Nephron progenitor cell (in vitro differentiated cells): ENCODE measurements around the gene ENTPD1.
A peak's percentile ranks its signal among the peaks of the same experiment; 100 is the strongest.

ENCODE experiments used
- DNase-seq: peaks from one replicate; pipeline ENCODE4 v3.0.0; 2021
- H3K27ac Mint-ChIP-seq: 2 replicates; pipeline ENCODE4 v1.8.0; 2021; ENCODE audit warnings: mild to moderate bottlenecking, moderate library complexity, mixed read lengths
- H3K27me3 Mint-ChIP-seq: 2 replicates; pipeline ENCODE4 v1.8.0; 2021; ENCODE audit warnings: mild to moderate bottlenecking, low read depth, mixed read lengths; ENCODE audit not compliant: poor library complexity
- H3K36me3 Mint-ChIP-seq: 2 replicates; pipeline ENCODE4 v1.8.0; 2021; ENCODE audit warnings: low read depth, mixed read lengths
- H3K4me1 Mint-ChIP-seq: 2 replicates; pipeline ENCODE4 v1.8.0; 2021; ENCODE audit warnings: mixed read lengths
- H3K4me3 Mint-ChIP-seq: 2 replicates; pipeline ENCODE4 v1.8.0; 2021; ENCODE audit warnings: mild to moderate bottlenecking, moderate library complexity, mixed read lengths
- H3K9me3 Mint-ChIP-seq: 2 replicates; pipeline ENCODE4 v1.8.0; 2021; ENCODE audit warnings: mild to moderate bottlenecking, moderate library complexity, mixed read lengths
- TF ChIP-seq, protein P1 (sequence below): fragments of 200-600 bp; sonication (generic); IDR thresholded peaks from 2 replicates; pipeline ENCODE4 v1.5.0; 2021; ENCODE audit warnings: antibody characterized with exemption

The ENTPD1 gene, protein sequence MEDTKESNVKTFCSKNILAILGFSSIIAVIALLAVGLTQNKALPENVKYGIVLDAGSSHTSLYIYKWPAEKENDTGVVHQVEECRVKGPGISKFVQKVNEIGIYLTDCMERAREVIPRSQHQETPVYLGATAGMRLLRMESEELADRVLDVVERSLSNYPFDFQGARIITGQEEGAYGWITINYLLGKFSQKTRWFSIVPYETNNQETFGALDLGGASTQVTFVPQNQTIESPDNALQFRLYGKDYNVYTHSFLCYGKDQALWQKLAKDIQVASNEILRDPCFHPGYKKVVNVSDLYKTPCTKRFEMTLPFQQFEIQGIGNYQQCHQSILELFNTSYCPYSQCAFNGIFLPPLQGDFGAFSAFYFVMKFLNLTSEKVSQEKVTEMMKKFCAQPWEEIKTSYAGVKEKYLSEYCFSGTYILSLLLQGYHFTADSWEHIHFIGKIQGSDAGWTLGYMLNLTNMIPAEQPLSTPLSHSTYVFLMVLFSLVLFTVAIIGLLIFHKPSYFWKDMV

DNA sequence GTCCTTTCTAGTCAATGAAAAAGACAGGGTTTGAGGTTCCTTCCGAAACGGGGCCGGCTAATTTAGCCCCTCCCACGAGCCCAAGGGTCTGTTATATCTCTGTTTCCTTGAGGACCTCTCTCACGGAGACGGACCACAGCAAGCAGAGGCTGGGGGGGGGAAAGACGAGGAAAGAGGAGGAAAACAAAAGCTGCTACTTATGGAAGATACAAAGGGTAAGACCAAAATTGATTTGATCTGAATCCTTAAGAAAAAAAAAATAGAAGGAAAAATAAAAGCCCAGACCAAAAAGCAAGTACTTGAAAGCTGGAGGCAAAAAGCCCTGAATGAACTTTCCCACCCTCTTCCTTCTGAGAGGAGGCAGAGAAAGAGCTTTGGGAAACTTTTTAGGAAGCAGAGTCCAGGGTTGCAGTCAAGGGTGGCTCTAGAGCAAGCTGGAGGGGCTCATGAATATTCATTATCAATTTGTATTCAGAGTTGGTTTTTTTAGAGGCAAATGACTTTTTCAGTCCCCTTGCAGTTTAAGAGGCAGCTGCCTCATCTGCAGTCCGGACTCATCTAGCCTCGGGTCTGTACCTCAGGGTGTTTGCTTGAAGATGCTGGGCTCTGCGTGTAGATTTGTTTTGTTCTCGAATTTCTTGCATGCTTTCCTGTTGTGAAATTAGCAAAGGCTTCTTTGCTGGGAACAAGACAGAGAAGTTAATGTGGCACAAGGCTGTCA, at the start of gene ENTPD1:
Gene ENTPD1 (plus strand): TSS at position 123 of the 721 bp plus-strand sequence. CDS start 77 bp downstream, at position 200.
- peak; percentile 11 for DNase-seq
- Mint-ChIP-seq H3K4me1 (peaks cover 29% of the 10 kb centered on the region), H3K9me3 (no peaks in the 10 kb centered on the region), H3K36me3 (no peaks in the 10 kb centered on the region), H3K27ac (peak within 1 kb of the TSS; percentile 5), H3K27me3 (peaks cover 7% of the 10 kb centered on the region), H3K4me3 (peak within 1 kb of the TSS; percentile 83)
- TF ChIP-seq, protein P1, sequence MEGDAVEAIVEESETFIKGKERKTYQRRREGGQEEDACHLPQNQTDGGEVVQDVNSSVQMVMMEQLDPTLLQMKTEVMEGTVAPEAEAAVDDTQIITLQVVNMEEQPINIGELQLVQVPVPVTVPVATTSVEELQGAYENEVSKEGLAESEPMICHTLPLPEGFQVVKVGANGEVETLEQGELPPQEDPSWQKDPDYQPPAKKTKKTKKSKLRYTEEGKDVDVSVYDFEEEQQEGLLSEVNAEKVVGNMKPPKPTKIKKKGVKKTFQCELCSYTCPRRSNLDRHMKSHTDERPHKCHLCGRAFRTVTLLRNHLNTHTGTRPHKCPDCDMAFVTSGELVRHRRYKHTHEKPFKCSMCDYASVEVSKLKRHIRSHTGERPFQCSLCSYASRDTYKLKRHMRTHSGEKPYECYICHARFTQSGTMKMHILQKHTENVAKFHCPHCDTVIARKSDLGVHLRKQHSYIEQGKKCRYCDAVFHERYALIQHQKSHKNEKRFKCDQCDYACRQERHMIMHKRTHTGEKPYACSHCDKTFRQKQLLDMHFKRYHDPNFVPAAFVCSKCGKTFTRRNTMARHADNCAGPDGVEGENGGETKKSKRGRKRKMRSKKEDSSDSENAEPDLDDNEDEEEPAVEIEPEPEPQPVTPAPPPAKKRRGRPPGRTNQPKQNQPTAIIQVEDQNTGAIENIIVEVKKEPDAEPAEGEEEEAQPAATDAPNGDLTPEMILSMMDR: no peak

DNA sequence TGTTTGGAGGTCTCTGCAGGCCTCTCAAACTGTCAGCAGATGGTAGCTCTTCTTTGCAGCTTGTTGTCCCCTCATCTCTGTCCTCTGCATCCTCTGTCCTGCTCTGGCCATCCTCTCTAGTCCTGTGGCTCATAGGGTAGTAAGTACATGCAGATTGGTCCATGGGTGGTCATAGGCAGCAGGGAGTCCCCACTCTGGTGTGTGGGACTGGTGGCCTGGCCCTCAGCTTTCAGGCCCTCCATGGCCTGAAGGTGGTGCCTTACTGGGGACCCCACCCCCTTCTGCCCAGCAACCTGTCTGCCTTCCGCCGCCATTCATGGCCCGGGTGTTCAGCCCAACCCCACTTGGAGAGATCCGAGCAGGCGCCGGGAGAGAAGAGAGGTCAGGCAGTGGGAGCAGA, 49.4 kb upstream of the ENTPD1 start:
- H3K36me3 Mint-ChIP-seq: no peaks in the 10 kb centered on the region
- peaks cover 4% of the 10 kb centered on the region for H3K27me3 Mint-ChIP-seq
- no peaks in the 10 kb centered on the region for H3K9me3 Mint-ChIP-seq
- no peak overlapping the region for H3K27ac Mint-ChIP-seq
- H3K4me1 Mint-ChIP-seq: no peaks in the 10 kb centered on the region
- no peak overlapping the region for H3K4me3 Mint-ChIP-seq
- no peak for DNase-seq
- TF ChIP-seq, protein P1: no peak

DNA sequence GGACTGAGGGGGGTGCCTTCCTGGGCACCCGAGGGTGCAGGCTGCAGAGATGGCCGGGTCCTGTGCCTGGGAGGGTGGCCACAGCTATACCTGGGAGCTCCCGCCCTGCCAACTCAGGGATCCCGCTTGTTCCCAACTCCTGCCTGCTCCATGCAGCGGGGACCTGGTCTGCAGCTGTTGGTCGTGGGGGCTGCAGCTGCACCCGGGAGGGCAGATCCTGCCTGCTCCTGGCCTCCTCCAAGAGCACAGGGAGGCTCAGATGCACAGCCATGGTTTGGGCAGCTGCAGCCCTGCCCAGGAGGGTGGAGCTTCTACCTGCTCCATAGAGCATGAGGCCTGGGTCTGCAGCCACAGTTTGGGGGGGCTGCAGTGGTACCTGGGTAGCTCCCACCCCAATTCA, 49.0 kb upstream of the ENTPD1 start:
- H3K36me3 Mint-ChIP-seq: no peaks in the 10 kb centered on the region
- H3K4me3 Mint-ChIP-seq: no peak overlapping the region
- TF ChIP-seq, protein P1: no peak
- no peaks in the 10 kb centered on the region for H3K9me3 Mint-ChIP-seq
- H3K4me1 Mint-ChIP-seq: no peaks in the 10 kb centered on the region
- peaks cover 4% of the 10 kb centered on the region for H3K27me3 Mint-ChIP-seq
- H3K27ac Mint-ChIP-seq: no peak overlapping the region
- DNase-seq: no peak

DNA sequence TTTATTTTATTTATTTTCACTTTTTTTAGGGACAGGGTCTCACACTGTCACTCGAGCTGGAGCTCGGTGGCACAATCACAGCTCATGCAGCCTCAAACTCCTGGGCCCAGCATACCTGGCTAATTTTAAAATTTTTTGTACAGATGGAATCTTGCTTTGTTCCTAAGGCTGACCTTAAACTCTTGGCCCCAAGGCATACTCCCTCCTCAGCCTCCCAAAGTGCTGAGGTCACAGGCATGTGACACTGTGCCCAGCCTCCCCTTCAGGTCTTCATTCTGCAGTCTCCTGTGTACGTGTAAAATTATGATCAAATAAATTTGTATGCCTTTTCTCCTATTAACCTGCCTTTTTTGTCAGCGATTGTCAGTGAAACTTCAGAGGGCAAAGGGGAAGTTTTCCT, 44.5 kb upstream of the ENTPD1 start:
- Mint-ChIP-seq H3K27ac (no peak overlapping the region), H3K4me3 (no peak overlapping the region), H3K4me1 (no peaks in the 10 kb centered on the region), H3K36me3 (no peaks in the 10 kb centered on the region), H3K9me3 (no peaks in the 10 kb centered on the region), H3K27me3 (peaks cover 7% of the 10 kb centered on the region)
- DNase-seq: no peak
- TF ChIP-seq, protein P1: no peak

DNA sequence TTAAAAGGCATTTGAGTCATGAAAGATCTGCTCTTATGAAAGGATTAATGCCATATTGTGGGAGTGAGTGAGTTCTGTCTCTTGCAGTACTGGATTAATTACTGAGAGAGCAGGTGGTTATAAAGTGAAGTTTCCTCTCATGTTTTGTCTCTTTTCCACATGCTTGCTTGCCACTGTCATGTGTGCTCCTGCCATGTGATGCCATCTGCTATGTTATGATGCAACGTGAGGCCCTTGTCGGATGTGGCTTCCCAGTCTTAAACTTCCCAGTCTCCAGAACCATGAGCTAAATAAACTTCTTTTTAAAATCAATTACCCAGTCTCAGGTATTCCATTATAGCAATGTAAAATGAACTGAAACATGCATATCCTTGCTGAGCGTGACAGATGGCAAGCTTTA, 39.5 kb upstream of the ENTPD1 start:
- no peak overlapping the region for H3K4me3 Mint-ChIP-seq
- H3K27me3 Mint-ChIP-seq: peaks cover 16% of the 10 kb centered on the region
- DNase-seq: no peak
- no peaks in the 10 kb centered on the region for H3K4me1 Mint-ChIP-seq
- TF ChIP-seq, protein P1: no peak
- H3K9me3 Mint-ChIP-seq: no peaks in the 10 kb centered on the region
- no peak overlapping the region for H3K27ac Mint-ChIP-seq
- H3K36me3 Mint-ChIP-seq: no peaks in the 10 kb centered on the region
